ENCODE results near the gene SOX2.
A peak's percentile ranks its signal among the peaks of the same experiment; 100 is the strongest.

The SOX2 gene
- total RNA-seq: 0 to 0.08 (median 0) reads per million in 4 donors

- peak in 1 of 5 donors; percentile 21 for DNase-seq
Measured at GRCh38 chr3:181711325-181712135, at the start of gene SOX2. Gene SOX2, plus strand, starts transcription at chr3:181711925. Its CDS starts 436 bp downstream, at chr3:181712361.

GRCh38 chr3:181683563-181683962 lies 28.2 kb upstream of the SOX2 start:
- DNase-seq: no peak

- no peak for DNase-seq
Measured at GRCh38 chr3:181687190-181687589, 24.5 kb upstream of the SOX2 start.

DNA sequence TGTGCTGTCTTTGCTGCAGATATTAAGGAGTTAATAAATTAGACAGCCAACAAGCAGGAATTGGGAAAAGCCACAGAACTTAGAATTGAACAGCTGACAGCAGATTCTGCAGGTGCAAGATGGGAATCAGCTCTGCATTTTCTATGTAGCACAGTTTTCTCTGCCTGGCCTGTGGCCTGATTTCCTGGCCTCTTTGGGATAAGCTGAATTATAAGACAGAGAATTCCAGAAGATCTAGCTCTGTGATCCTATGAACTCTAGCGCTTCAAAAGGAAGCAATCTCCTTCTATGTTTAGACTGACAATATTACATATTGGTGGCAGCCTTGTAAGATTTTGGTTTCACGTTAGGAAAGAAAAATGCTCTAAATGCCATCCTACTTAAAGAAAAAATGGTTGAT lies 24.0 kb upstream of the SOX2 start:
- no peak for DNase-seq

DNA sequence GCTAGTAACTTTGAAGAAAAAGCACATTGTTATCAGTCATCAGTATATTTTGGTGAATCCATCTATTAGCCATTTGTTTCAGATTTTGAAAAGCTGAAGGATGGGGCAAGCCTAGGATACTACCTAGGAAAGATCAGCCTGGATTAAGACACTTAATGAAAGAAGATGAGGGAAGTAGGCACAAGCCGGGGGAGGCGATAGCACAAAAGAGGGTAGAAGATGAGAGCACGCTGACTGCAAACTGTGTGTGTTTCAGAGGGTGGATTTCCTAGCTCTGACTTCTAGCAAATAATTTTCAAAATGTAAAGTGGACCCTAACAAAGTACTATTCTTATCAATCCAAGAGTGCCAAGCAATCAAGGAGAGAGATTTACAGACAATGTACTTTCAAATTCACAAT lies 22.2 kb upstream of the SOX2 start:
- DNase-seq: no peak

DNA sequence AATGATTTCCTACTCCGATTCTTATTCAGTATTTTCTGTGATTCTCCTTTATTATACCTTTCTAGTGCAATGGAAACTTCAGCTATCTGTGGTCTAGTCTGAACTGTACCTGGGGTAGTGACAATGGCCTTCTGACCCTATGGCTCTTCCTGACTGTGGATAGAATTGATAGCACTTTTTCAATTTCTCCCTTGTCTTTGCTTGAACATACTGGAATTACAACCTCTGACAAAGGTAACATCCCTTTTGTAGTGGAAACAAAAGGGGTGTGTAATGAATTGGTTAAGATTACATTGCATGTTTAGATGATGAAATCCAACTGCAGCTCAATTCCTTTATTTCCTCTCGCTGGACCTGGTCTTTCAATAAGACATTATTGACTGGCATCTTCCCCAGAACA lies 21.0 kb upstream of the SOX2 start:
- DNase-seq: no peak

DNA sequence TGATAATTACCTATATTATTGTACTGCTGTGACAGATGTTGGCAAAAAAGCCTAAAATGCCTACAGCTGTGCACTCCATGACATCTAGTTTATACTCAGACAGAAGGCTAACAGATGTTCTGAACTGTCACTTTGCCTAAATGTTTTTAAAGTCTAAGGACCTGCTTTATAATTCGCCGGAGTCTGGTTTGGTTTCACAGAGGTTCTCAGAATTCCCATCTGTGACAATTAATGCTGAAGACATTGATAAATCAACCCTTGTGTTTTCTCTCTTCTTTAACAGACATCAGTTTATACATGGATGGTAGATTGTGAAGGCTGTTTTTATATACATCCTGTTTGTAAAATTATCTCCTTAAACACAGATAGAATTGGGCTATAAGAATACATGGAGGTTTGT lies 19.8 kb upstream of the SOX2 start:
- no peak for DNase-seq

DNA sequence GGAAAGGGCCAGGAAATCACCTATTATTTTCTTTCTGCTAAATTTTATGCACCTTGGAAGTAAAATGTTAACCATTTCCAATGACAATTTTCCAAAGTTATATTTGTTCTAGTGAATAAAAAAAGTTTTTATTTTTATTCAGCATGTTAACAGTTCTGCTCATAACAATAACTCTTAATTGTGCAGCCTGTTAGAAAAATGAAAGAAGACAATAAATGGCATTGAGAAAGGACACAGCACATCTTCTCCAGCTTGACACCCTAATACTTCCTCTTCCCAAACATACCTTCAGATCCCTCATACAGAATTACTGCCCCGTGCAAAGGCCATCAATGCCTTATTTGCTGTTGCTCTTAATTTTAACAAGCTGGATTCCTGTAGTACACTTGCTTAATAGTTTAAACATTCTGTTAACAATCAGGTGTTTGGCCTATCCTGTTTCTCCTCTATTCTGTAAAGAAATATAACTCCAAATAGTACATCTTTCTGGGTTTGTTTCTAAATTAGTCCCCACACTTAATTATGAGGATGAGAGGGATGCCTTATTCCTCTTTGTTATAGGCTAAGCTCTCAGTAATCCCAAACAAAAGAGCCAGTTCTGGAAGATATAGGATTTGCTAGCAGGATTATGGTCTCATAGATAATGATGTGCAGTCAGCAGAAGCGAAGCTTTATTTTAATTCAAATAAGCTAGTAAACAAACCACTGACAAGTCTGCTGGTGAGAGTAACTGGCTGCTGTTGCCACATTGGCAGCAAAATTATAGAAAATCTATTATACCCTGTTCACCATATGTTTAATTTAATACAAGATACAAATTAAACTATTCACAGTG lies 19.2 kb upstream of the SOX2 start:
- DNase-seq: no peak

- DNase-seq: no peak
Measured at GRCh38 chr3:181693280-181693679, 18.4 kb upstream of the SOX2 start.

DNA sequence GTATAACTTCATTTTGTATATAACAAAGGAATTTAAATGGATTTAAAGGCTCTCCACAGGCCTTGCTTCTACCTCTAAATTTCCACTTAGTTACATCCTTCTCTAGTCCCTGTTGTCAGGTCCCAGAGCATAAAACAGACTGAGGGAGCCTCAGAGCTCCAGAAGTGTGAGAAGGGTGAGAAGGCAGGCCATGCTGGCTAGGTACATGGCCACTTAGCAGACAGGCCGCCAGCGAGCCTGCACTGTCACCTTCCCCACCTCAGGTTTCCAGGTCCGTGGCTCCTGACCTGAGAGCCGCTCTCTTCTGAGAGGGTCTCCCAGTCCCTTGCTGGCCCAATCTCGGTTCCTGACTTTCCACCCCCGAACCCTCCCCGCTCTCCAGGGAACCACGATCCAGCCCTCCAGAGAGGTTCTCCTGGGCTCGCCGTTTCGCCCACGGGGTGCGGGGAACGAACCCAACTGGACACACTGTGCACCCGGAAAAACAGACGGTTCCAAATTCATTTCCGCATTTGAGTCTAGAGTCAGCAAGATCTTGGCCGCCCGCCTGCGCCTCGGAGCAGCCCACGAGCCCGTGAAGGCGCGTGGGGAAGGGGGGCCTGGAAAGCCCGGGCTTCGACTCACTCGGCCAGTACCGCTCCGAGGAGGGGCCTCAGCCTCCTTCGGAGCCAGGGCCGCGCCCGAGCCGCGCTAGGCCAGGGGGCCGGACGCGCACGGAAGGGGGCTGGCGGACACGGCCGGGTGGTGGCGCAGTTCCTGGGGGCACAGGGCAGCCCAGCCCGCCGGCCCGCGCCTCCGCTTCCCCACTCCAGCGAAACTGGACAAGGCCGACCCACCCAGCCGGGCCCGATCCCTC lies 16.7 kb upstream of the SOX2 start:
- no peak for DNase-seq

DNA sequence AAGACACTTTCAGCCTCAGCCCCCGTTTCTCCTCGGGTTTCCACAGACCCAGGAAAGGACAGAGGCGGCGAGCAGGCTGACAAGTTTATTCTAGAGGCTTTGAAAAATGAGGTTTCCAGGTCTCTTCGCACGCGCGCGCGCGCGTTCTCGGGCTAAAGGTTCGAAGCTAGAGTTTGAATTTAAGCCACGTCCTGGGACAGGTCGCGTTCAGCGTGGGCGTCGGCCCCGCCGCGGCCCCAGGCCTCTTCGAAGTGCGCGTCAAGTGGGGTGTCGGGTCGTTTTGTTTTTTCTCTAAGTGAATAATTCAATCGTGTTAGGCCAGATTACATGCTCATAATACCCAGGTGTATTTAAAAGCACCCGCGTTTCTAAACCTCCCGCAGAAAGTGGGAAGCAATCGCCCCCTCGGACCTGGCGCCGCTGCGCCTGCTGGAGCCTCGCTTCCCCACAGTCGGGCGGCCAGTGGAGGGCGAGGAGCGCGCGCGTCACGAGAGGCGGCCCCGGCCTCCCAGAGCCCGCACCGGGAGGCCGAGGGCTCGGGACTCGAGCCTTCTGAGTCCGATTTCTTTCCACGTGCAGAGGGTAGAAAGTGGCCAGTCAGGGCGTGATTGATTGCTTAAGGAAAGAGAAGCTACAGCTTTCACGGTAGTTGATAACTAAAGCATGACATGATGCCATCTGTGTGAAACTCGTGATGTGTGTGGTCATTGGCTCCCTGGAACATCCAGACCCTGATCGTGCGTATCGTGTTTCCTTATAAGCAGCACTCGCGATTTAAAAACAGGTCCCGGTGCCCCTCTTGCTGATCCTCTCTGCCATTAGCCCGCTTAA lies 15.8 kb upstream of the SOX2 start:
- no peak for DNase-seq

- DNase-seq: no peak
Measured at GRCh38 chr3:181696626-181697230, 15.0 kb upstream of the SOX2 start.

DNA sequence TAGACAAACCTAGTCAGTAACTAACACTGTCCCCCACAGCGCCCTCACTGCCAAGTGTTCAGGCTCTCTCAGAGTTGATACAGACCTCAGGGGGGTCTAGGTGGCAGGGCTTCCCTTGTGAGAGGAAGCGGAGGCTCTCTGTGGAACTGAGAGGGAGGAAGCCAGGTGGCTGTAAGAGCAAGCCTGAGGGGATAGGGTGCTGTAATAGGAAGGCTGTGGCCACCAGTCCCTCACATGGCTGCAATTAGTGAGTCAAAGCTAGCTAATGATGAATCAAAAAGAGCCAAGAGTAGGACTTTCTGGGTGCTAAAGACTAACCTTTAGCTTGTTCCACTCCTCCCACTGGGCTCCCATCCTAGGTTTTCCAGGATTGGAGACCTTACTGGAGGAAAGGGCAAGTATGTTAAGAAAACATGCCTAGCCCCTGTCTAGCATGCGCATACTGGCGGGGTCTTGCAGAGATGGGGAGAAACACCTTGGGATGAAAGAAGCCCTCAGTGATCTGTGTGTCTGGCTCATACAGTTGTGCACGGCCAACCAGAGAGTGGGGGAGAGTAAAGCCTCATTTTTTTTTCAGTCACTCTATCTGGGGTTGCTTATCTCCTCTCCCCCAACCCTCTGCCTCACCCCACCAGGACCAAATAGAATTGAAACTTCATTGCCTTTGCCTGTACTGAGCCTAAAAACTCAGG lies 13.3 kb upstream of the SOX2 start:
- no peak for DNase-seq

GRCh38 chr3:181699171-181699903 lies 12.4 kb upstream of the SOX2 start:
- no peak for DNase-seq

DNA sequence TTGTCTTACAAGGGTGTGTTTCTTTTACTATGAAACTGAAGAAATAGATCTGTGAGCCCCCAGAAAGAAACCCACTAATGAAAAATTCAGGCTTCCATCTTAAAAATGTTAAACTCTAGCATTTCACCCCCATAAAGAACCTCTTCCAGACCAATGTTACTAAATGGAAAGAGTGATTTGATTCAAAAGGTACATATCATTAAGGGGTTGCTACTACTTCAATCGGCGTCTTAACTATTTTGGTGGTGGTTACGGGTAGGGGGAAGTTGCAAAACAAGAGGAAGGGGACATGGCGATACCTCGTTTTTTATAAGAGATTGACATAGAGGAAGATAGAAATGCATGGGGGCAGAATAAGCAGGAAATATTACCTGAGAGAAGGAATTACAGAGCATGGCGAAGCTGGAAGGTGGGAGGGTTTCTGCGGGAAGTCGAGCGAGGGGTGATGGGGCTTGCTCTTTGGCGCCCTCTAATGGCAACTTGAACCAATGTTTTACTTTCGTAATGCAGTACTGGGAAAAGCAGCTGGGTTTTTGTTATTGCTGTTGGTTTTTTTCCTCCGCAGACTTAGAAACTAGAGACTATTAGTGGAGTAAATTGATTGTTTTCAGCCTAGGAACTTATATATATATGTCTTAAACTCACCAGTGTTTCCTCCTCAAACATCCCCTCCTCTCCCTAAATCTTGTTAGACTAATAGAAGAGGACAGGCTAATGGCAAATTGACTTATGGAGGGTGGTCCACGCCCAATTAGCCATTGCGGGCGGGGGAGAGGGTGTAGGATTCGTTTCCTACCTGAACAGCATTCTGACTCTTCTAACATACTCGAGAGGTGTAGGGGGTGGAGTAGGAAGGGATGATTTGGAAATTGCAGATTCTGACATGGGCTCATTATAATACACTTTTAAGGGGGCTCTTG lies 11.3 kb upstream of the SOX2 start:
- DNase-seq: peak in 2 of 5 donors; percentile 32 to 53

DNA sequence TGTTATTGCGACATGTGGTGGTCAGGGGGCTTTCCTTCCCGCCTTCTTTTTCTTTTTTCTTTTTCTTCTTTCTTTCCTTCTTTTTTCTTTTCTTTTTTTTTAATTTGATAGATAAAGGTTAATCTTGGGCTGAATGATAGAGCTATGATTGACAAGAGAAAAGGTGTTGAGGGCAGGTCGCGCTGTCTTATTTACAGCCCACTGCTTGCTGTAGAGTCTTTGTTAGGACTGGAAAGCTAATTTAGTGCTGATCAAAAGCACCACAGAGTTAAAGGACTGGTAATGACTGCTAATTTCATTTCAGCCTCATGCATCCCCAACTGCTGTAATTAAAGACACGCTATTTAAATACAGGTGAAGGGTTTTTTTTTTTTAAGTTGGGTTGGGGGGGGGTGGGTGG lies 10.6 kb upstream of the SOX2 start:
- no peak for DNase-seq

GRCh38 chr3:181703601-181704420 lies 7.9 kb upstream of the SOX2 start:
- no peak for DNase-seq

DNA sequence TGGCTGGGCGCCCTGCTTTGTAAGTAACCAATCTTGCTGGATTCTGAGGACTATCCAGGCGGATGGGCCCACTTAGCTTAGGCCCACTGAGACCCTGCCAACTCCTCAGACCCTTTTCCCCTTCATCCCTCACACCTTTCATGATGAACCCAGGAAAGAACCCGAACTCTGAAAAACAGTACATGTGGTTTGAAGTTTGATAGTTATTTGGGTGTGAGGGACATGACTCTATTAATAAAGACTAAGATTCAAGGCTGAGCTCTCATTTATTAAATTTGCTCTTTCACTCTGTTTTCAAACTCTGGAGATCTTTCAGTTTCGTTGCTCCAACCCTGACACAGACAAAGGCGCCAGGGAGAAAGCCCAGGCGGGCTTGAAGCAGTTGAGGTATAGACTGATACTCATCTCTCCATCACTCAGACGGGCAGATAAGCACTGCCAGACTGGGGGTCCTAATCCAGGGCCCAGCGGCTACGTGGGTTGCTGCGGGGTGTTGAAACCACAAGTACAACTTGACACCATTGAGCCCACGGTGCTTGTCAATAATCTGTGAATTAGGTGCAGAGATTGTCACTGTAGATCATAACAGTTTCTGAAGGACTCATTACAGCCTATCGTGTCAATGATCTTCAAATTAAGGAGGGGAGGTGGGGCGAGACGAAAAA lies 7.2 kb upstream of the SOX2 start:
- DNase-seq: no peak

Data from T-helper 1 cell (primary cell).